Esophagus muscularis mucosa (tissue), 4 donors: Measurements from ENCODE around the gene SLC39A7. TPM values are rescaled to one million over a fixed set of nuclear protein-coding genes. Genes with fewer than 3 reads are reported as not detected.

Source experiments
- DNase-seq: peaks from one replicate; pipeline ENCODE4 v3.0.0-alpha.2; 2017; ENCODE audit errors: extremely low spot score
- H3K27ac ChIP-seq, 4 donors: fragments of 200-600 bp; sonication (generic); replicated peaks in 1 of 4; 1 replicate in 3 of 4; 2 replicates in 1 of 4; pipeline ENCODE4 v1.5.1; 2016 to 2019; ENCODE audit warnings: mild to moderate bottlenecking in 1 of 4
- H3K27me3 ChIP-seq, 4 donors: fragments of 200-600 bp; sonication (generic); one replicate each; pipeline versions ENCODE4 v1.5.1 to v1.6.0; 2016 to 2019
- H3K36me3 ChIP-seq, 4 donors: fragments of 200-600 bp; sonication (generic); one replicate each; pipeline ENCODE4 v1.5.1; 2016 to 2019
- H3K4me1 ChIP-seq, 4 donors: fragments of 200-600 bp; sonication (generic); one replicate each; pipeline ENCODE4 v1.5.1; 2016 to 2019
- H3K4me3 ChIP-seq, 4 donors: fragments of 200-600 bp; sonication (generic); 1 replicate in 2 of 4; 2 replicates in 2 of 4; pipeline ENCODE4 v1.5.1; 2016 to 2019; ENCODE audit warnings: mild to moderate bottlenecking in 4 of 4, moderate library complexity in 1 of 4
- H3K9me3 ChIP-seq, 4 donors: fragments of 200-600 bp; sonication (generic); 1 replicate in 3 of 4; 2 replicates in 1 of 4; pipeline ENCODE4 v1.5.1; 2016 to 2019
- EP300 ChIP-seq: sonication (generic); formaldehyde crosslinking; IDR thresholded peaks from one replicate; pipeline ENCODE4 v1.6.1; 2017; ENCODE audit warnings: antibody characterized with exemption
- POLR2A ChIP-seq: fragments of 450-650 bp; IDR thresholded peaks from one replicate; pipeline ENCODE4 v1.6.1; 2017; ENCODE audit warnings: antibody characterized with exemption, moderate library complexity, mild to moderate bottlenecking, low read depth
- POLR2AphosphoS5 ChIP-seq, 2 donors: sonication (generic); formaldehyde crosslinking; IDR thresholded peaks; one replicate each; pipeline ENCODE4 v1.6.1; 2017; ENCODE audit warnings: antibody characterized with exemption in 2 of 2
- WGBS: methylation state at CpG from one replicate; pipeline ENCODE4 v1.1.5; 2018; 5-methylcytosine and 5-hydroxymethylcytosine counted together
- intact Hi-C: fragments of 100-400 bp; cut with DNase I; formaldehyde crosslinking; loops from one replicate; pipeline ENCODE4 v1.15.1; 2023
- total RNA-seq, 4 donors: library from RNA; depleted of rRNA; stranded (reverse); fragments of >200 nt; gene quantifications; one replicate each; pipeline versions ENCODE4 v1.1.0 to v1.2.1, GENCODE V29; 2016
- TF ChIP-seq, protein P1 (sequence below), 3 experiments: fragments of 200-600 bp in 2 of 3; fragments of 450-650 bp in 1 of 3; sonication (generic) in 2 of 3; IDR thresholded peaks; one replicate each; pipeline ENCODE4 v1.5.1; 2017 to 2019; ENCODE audit warnings: antibody characterized with exemption in 3 of 3, mild to moderate bottlenecking in 2 of 3, moderate library complexity in 1 of 3

The SLC39A7 gene
- total RNA-seq, 4 donors from 2014 or later: 43.6 to 80.1 (median 62.3) TPM

DNA sequence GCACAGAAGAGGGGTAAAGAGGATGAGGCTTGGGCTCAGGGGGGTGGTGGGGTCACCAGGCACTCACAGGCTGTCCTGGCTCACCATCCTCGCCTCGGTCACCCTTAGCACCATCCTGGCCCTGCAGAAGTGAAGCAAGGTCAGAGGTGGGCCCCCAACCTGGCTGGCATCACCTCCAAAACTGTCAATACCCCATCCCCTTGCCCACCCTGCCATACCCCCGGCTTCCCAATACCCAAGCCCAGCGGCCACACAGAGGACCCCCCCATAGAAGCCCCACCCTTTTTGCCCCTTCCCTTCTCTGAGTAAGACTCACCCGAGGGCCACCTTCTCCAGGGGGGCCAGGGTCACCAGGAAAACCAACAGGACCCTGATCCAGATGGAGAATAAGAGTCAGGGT is 32.0 kb upstream of the SLC39A7 start:
- peaks cover 0 to 7% (median 0%) of the 10 kb centered on the region in 4 donors for H3K27me3 ChIP-seq
- TF ChIP-seq POLR2AphosphoS5 (IDR thresholded peaks at IDR 0.05) (no peak), POLR2A (no peak), EP300 (no peak)
- H3K36me3 ChIP-seq: no peaks in the 10 kb centered on the region
- WGBS: no CpG with 5 or more reads among the region's 5 CpGs
- DNase-seq: no peak
- intact Hi-C loops: no loop called here
- H3K27ac ChIP-seq: no peak overlapping the region
- H3K9me3 ChIP-seq: no peaks in the 10 kb centered on the region
- no peaks in the 10 kb centered on the region for H3K4me1 ChIP-seq
- H3K4me3 ChIP-seq: no peak overlapping the region

DNA sequence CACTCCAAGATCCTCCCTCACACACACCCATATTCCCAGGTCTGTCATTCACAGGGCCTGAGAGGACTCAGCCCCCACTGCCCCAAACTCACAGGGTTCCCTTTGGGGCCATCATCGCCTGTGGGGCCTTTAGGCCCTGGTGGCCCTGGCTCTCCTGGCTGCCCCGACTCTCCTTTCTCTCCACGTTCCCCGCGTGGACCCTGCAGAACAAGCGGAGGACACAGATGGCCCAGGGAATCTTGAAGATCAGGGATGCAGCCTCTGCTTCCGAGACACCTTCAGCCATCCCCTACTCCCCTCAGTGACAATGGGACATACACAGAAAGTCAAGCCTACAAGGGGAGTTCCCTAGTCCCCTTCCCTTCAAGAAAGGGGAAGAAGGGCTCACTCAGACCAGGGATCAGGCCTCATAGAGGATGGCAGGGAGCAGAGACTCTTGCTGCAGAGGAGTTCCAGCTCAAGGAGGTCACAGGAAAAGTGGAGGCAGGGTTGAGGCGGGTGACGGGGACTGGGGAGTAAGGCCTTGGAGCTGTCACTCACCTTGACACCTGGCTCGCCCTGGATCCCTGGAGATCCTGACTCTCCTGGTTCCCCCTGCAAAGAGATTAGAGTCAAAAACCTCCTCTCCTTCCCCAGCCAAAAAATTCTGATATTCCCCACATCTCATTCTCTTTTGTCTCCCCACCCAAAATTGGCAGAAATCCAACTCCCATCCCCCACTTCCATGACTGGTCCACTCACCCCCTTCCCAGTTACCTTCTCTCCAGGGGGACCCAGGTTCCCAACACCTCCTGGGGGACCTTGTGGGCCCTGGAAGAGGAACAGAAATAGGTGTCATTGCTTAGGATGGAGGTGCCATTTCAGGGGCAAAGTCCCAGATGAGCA is 31.1 kb upstream of the SLC39A7 start:
- DNase-seq: no peak
- intact Hi-C loops: no loop called here
- no peaks in the 10 kb centered on the region for H3K9me3 ChIP-seq
- WGBS: 93% methylated on average over 10 of the region's 10 CpGs
- H3K27ac ChIP-seq: no peak overlapping the region
- no peak overlapping the region for H3K4me3 ChIP-seq
- no peak for TF ChIP-seq EP300
- TF ChIP-seq POLR2AphosphoS5 (IDR thresholded peaks at IDR 0.05): no peak
- TF ChIP-seq, protein P1, sequence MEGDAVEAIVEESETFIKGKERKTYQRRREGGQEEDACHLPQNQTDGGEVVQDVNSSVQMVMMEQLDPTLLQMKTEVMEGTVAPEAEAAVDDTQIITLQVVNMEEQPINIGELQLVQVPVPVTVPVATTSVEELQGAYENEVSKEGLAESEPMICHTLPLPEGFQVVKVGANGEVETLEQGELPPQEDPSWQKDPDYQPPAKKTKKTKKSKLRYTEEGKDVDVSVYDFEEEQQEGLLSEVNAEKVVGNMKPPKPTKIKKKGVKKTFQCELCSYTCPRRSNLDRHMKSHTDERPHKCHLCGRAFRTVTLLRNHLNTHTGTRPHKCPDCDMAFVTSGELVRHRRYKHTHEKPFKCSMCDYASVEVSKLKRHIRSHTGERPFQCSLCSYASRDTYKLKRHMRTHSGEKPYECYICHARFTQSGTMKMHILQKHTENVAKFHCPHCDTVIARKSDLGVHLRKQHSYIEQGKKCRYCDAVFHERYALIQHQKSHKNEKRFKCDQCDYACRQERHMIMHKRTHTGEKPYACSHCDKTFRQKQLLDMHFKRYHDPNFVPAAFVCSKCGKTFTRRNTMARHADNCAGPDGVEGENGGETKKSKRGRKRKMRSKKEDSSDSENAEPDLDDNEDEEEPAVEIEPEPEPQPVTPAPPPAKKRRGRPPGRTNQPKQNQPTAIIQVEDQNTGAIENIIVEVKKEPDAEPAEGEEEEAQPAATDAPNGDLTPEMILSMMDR (IDR thresholded peaks at IDR 0.05): no peak
- no peak for TF ChIP-seq POLR2A
- no peaks in the 10 kb centered on the region for H3K36me3 ChIP-seq
- H3K4me1 ChIP-seq: no peaks in the 10 kb centered on the region
- H3K27me3 ChIP-seq: peaks cover 0 to 4% (median 0%) of the 10 kb centered on the region in 4 donors

DNA sequence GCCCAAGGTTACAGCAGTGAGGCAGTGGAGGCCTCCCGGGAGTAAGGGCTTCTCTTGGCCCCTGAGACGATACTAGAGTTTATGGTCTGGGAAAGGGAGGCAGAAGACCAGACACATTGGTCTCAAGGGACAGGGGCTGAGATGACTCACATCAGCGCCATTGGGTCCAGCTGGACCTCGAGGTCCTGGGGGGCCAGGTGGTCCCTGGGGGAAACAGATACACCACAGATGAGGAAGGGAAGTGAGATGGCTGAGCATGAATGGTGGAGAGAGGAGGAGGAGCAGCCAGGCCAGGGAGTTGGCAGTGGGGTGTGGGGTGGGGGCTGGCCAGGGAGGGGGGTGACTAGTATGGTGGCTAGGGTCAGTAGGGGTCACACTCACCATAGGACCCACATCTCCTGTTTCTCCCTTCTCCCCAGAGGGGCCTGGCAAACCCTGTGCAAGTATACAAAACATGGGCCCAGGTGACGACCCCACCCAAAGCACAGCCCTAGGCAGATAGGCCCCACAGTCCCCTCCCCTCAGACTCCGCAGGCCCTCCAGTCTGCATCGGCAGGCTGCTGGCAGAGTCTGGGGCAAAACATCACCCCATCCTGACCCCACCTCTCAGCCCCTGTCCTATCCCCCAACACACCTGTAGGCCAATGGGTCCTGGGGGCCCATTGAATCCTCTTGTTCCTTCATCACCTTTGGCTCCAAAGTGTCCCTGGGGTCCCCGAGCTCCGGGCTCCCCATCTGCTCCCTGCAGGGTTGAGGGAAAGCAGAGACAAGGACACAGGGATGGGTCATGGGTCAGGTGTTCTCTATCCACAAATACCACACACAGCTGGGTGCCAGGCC is 30.3 kb upstream of the SLC39A7 start:
- Histone ChIP-seq H3K36me3 (no peaks in the 10 kb centered on the region), H3K27me3 (no peaks in the 10 kb centered on the region), H3K4me3 (no peak overlapping the region), H3K9me3 (no peaks in the 10 kb centered on the region), H3K4me1 (no peaks in the 10 kb centered on the region), H3K27ac (no peak overlapping the region)
- no peak for TF ChIP-seq POLR2A
- TF ChIP-seq POLR2AphosphoS5 (IDR thresholded peaks at IDR 0.05): no peak
- no peak for TF ChIP-seq EP300
- TF ChIP-seq, protein P1 (IDR thresholded peaks at IDR 0.05): no peak
- intact Hi-C loops: no loop called here
- DNase-seq: no peak
- 90% methylated on average over 7 of the region's 9 CpGs for WGBS

DNA sequence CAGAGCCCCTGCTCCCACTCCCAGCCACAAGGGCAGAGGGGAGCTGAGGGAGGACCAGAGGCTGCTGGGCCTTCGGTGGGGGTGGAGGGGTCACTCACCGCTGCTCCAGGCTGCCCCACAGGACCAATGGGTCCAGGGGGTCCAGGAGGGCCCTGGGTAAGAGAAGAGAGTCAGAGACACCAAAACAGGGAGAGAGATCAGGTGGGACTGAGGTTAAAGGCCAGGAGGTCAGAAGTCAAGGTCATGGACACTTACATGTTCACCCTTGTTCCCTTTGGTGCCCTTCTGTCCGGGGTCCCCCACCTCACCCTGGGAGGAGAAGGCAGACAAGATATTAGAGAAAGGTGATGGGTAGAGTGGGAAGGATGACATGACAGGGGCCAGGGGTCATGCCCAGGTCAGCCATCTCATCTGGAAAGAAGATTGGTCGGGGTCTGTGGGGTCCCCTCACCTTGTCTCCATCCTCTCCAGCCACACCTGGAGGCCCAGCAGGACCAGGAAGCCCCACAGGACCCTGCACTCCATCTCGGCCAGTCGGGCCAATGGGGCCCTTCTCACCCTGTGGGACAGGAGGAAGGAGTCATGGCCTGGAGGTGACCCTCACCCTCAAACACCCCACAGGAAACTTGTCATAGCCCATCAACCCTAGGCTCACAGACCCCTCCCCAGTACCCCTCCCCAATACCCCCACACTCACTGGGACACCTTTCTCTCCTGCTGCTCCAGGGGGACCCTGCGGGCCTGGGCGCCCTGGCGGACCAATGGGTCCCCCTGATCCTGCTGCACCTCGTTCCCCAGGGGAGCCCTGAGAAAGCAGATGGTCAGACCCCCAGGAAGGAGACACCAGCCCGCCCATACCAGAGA is 29.4 kb upstream of the SLC39A7 start:
- Histone ChIP-seq H3K27ac (no peak overlapping the region), H3K36me3 (no peaks in the 10 kb centered on the region), H3K4me3 (no peak overlapping the region), H3K4me1 (no peaks in the 10 kb centered on the region), H3K9me3 (no peaks in the 10 kb centered on the region), H3K27me3 (no peaks in the 10 kb centered on the region)
- DNase-seq: no peak
- 74% methylated on average over 5 of the region's 11 CpGs for WGBS
- intact Hi-C loops: no loop called here
- TF ChIP-seq EP300 (no peak), POLR2AphosphoS5 (IDR thresholded peaks at IDR 0.05) (no peak), POLR2A (no peak)
- TF ChIP-seq, protein P1 (IDR thresholded peaks at IDR 0.05): no peak
